ENCODE results near the gene OSGIN1.

OSGIN1 gene

GRCh38 chr16:83958846-83959565, 6.0 kb downstream of the OSGIN1 start:
- no peak for DNase-seq

GRCh38 chr16:83959656-83960434, 6.8 kb downstream of the OSGIN1 start:
- DNase-seq = no peak

DNA sequence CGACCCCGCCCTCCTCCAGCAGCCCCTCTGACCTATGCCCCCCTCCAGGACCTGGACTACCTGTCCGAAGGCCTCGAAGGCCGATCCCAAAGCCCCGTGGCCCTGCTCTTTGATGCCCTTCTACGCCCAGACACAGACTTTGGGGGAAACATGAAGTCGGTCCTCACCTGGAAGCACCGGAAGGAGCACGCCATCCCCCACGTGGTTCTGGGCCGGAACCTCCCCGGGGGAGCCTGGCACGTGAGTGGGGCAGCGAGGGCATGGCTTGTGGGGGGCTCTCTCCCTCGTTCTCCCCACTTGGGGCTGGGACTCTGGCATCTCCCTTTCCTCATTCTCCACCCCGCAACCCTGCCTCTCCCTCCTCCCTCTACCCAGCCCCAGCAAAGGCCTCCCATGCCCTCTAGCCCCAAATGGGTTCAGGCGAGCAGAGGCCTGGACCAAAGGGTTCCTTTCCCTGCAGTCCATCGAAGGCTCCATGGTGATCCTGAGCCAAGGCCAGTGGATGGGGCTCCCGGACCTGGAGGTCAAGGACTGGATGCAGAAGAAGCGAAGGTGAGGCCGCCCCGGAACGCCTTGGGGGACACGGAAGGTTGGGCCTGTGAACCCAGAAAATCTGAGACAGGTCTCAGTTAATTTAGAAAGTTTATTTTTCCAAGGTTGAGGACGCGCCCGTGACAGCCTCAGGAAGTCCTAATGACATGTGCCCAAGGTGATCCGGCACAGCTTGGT, 7.6 kb downstream of the OSGIN1 start:
- DNase-seq = no peak

- no peak for DNase-seq
These were observed 8.6 kb downstream of the OSGIN1 start for GRCh38 chr16:83961591-83961990.

- no peak for DNase-seq
These were observed 10.5 kb downstream of the OSGIN1 start for GRCh38 chr16:83963277-83964119.

DNA sequence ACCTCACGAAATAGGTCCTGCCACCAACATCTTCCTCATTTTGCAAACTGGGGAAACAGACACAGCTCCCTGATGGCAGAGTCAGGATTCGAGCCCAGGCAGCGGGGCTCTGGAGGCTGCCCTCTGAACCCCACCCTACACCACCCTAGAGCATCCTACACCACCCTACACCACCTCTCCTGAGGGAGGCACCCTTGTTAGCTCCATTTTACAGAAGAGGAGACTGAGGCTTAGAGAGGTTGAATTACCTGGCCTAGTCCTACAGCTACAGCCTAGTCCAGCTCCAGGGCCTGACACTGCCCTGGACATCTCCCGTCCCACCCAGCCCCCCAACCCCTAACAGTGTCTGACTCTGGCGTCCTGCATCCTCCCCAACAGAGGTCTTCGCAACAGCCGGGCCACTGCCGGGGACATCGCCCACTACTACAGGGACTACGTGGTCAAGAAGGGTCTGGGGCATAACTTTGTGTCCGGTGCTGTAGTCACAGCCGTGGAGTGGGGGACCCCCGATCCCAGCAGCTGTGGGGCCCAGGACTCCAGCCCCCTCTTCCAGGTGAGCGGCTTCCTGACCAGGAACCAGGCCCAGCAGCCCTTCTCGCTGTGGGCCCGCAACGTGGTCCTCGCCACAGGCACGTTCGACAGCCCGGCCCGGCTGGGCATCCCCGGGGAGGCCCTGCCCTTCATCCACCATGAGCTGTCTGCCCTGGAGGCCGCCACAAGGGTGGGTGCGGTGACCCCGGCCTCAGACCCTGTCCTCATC, 11.8 kb downstream of the OSGIN1 start:
- DNase-seq = no peak

- DNase-seq = no peak
These were observed 12.6 kb downstream of the OSGIN1 start for GRCh38 chr16:83965444-83966152.

GRCh38 chr16:83966153-83966696, 13.2 kb downstream of the OSGIN1 start:
- DNase-seq = no peak

DNA sequence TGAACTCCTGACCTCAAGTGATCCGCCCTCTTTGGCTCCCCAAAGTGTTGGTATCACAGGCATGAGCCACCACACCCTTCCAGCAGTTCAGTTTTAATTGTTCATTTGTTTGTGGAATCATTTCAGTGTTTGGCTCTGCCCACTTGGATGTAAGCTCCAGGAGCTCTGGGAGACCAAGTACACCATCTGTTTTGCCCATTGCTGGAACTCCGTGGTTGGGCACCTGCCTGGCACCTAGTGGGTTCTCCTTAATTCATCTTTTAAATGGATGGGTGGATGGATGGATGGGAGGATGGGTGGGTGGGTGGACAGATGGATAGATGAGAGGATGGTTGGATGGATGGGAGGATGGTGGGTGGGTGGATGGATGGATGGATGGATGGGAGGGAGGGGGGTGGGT, 14.1 kb downstream of the OSGIN1 start:
- DNase-seq = no peak

GRCh38 chr16:83967838-83968305, 14.8 kb downstream of the OSGIN1 start, which contains the start of gene NECAB2:
Gene NECAB2, plus strand, starts transcription at chr16:83968244. Its CDS starts 405 bp downstream, at chr16:83968649.
- peak; percentile 51 for DNase-seq

DNA sequence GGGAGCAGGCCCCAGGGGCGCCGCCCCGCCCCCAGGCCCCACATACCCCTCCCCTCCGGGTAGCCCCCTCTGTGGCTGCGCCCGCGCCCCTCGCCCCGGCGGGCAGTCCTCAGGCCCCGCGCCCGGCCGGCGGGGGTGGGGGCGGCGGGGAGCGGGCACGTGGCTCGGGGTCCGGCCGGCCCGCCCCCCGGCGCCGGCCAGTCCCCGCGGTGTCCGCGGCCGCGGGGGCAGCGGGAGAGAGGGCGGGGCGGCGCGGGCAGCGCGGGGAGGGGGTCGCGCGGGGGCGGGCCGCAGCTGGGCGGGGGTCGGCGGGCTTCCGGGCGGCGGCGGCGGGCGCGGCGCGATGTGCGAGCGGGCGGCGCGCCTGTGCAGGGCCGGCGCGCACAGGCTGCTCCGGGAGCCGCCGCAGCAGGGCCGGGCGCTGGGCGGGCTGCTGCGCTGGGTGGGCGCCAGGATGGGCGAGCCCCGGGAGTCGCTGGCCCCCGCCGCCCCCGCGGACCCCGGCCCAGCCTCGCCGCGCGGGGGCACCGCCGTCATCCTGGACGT, 15.3 kb downstream of the OSGIN1 start:
- no peak for DNase-seq

GRCh38 chr16:83968891-83969649, 16.0 kb downstream of the OSGIN1 start:
- no peak for DNase-seq

- DNase-seq = no peak
These were observed 16.9 kb downstream of the OSGIN1 start for GRCh38 chr16:83969771-83970429.

- DNase-seq = no peak
These were observed 17.4 kb downstream of the OSGIN1 start for GRCh38 chr16:83970430-83970815.

DNA sequence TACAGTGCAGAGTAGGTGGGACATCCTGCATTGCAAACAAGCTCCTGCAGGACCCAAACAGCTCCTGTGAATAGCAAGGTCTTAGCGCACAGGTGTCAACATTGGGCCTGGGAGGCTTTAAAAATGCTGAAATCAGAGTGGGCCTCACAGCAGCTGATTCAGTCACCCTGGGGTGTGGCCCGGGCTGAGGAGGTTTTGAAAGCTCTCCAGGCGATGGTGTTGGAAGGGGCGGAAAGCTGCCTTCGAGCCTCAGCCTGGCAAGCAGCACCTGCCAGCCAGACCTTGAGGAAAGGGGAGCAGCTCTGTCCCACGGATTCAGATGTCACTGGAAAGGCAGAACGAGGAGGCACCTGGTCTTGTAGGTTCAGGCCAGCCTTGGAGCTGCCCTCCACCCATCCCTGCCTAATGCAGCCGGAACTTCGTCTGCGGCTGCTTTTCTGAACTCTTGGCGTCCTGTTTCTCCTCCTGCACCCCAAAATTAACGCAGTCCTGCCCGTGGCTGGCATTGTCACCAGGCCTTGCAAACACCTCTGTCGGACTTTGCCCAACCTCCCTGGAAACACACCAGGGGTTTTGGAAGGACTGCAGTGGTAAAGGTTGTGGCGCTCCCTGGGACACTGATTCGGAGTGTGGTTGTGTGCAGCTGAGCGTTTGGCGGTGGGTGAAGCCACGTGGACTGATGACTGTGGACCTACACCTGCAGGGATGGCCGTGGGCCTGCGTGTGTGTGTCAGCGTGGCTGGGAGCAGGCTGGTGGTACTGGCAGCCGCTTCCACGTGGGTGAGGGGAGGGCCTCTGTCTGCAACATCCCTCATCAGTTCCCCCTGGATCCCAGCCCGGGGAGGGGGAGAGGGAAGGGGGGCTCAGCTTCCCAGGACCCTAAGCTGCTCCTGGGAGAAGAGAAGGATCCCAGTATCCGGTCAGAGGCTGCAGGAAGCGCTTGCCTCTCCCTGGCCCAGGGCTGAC, 18.4 kb downstream of the OSGIN1 start:
- no peak for DNase-seq

- DNase-seq = no peak
These were observed 19.4 kb downstream of the OSGIN1 start for GRCh38 chr16:83972256-83973008.

DNA sequence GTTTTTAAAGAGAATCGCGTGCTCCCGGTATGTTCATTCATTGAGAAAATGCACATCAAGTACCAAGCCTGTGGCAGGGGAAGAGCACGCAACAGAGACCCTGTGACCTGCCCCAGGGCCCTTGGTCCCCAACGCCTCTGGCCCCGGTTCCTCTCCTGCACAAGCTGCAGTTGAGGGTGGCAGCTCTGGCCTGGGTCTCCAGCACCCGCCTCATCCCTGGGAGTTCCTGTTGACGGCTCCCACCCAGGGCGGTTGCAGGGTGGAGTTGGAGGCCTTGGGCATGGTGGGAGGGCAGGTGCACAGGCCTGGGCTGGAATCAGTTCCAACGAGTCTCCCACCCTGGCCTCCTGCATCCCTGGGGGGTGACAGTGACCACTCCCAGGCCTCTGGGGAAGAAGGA, 20.0 kb downstream of the OSGIN1 start:
- no peak for DNase-seq
